GM23248 (cell line): ENCODE data around the gene GREM1. TPM values are rescaled to one million over a fixed set of nuclear protein-coding genes. Genes with fewer than 3 reads are reported as not detected.

Experiments used
- DNase-seq: peaks from one replicate; pipeline ENCODE4 v3.0.0-alpha.2; 2015
- H2AFZ ChIP-seq: fragments of 200-600 bp; sonication (generic); 2 replicates; pipeline ENCODE4 v1.6.1; 2016; ENCODE audit warnings: antibody characterized with exemption
- H3F3A ChIP-seq: fragments of 200-600 bp; sonication (generic); 2 replicates; pipeline ENCODE4 v1.6.1; 2016; ENCODE audit warnings: mild to moderate bottlenecking, antibody characterized with exemption, mixed run types; ENCODE audit not compliant: insufficient read depth
- H3K27ac ChIP-seq: fragments of 200-600 bp; sonication (generic); 2 replicates; pipeline ENCODE4 v1.5.1; 2016; ENCODE audit warnings: mild to moderate bottlenecking
- H3K27me3 ChIP-seq: fragments of 200-600 bp; sonication (generic); replicated peaks from 2 replicates; pipeline ENCODE4 v1.6.1; 2016; ENCODE audit warnings: mild to moderate bottlenecking; ENCODE audit not compliant: insufficient read depth
- H3K36me3 ChIP-seq: fragments of 200-600 bp; sonication (generic); 2 replicates; pipeline ENCODE4 v1.6.1; 2016; ENCODE audit warnings: low read depth, mild to moderate bottlenecking
- H3K4me1 ChIP-seq: fragments of 200-600 bp; sonication (generic); 2 replicates; pipeline ENCODE4 v1.6.1; 2016; ENCODE audit warnings: mild to moderate bottlenecking; ENCODE audit not compliant: insufficient read depth
- H3K4me2 ChIP-seq: fragments of 200-600 bp; sonication (generic); one replicate; pipeline ENCODE4 v1.6.1; 2016; ENCODE audit warnings: mild to moderate bottlenecking; ENCODE audit not compliant: unreplicated experiment
- H3K4me3 ChIP-seq: fragments of 200-600 bp; sonication (generic); 2 replicates; pipeline ENCODE4 v1.5.1; 2016; ENCODE audit warnings: mild to moderate bottlenecking
- H3K79me2 ChIP-seq: fragments of 200-600 bp; sonication (generic); 2 replicates; pipeline ENCODE4 v1.6.1; 2016; ENCODE audit warnings: mild to moderate bottlenecking; ENCODE audit not compliant: insufficient read depth
- H3K9ac ChIP-seq: fragments of 200-600 bp; sonication (generic); 2 replicates; pipeline ENCODE4 v1.6.1; 2016; ENCODE audit warnings: mild to moderate bottlenecking
- H3K9me2 ChIP-seq: fragments of 200-600 bp; sonication (generic); 2 replicates; pipeline ENCODE4 v1.6.1; 2016; ENCODE audit warnings: mixed run types, mild to moderate bottlenecking, moderate library complexity; ENCODE audit not compliant: insufficient read depth
- H3K9me3 ChIP-seq: fragments of 200-600 bp; sonication (generic); one replicate; pipeline ENCODE4 v1.6.1; 2017; ENCODE audit warnings: low read depth
- H4K20me1 ChIP-seq: fragments of 200-600 bp; sonication (generic); 2 replicates; pipeline ENCODE4 v1.6.0; 2016; ENCODE audit not compliant: insufficient read depth
- EZH2 ChIP-seq: fragments of 200-600 bp; sonication (generic); IDR thresholded peaks from 2 replicates; pipeline ENCODE4 v1.6.1; 2018; ENCODE audit warnings: antibody characterized with exemption, mild to moderate bottlenecking; ENCODE audit not compliant: insufficient read depth, poor library complexity, severe bottlenecking
- EZH2phosphoT487 ChIP-seq: fragments of 200-600 bp; sonication (generic); IDR thresholded peaks from 2 replicates; pipeline ENCODE4 v1.6.1; 2018; ENCODE audit warnings: antibody characterized with exemption, moderate library complexity, mild to moderate bottlenecking, low read depth; ENCODE audit not compliant: insufficient read depth
- WGBS, 2 experiments: methylation state at CpG; one replicate each; pipeline ENCODE4 v1.1.6; 2015 to 2017; ENCODE audit warnings: low lambda C conversion rate in 2 of 2, low coverage in 1 of 2; ENCODE audit errors: missing lambda C conversion rate in 2 of 2; 5-methylcytosine and 5-hydroxymethylcytosine counted together
- in situ Hi-C: fragments of 300-500 bp; cut with MboI; formaldehyde crosslinking; loops from 2 replicates; pipeline ENCODE4 v1.15.0; 2020
- polyA plus RNA-seq: library from polyadenylated mRNA; unstranded; fragments of >200 nt; fragmentation: Nextera tagmentation; extraction: Ambion mirVana; gene quantifications from 2 replicates; pipeline ENCODE4 v1.2.1, GENCODE V29; 2016
- total RNA-seq: library from RNA; depleted of rRNA; stranded (reverse); fragments of >200 nt; shearing (Covaris generic); gene quantifications from 2 replicates; pipeline ENCODE4 v1.2.3, GENCODE V29; 2014; rRNA removed

GREM1 gene
- total RNA-seq = 935 and 1,005 TPM in 2 replicates
- polyA plus RNA-seq = 575 and 584 TPM in 2 replicates

GRCh38 chr15:32717426-32718226 is at the start of gene GREM1:
Gene GREM1 (plus strand): TSS chr15:32718004. CDS start chr15:32730691, 12,687 bp downstream.
- Histone ChIP-seq H3K9ac (peak within 1 kb of the TSS; percentile 96), H3F3A (peaks cover 68% of the 10 kb centered on the region), H3K27me3 (no peaks in the 10 kb centered on the region), H3K4me1 (peaks cover 36% of the 10 kb centered on the region), H2AFZ (peak within 1 kb of the TSS; percentile 54), H3K4me3 (peak within 1 kb of the TSS; percentile 93), H3K36me3 (peaks cover 21% of the 10 kb centered on the region; the same call in 1 of the 2 replicates), H3K79me2 (peaks cover 48% of the 10 kb centered on the region), H4K20me1 (no peaks in the 10 kb centered on the region), H3K27ac (peak within 1 kb of the TSS; percentile 84), H3K9me2 (no peaks in the 10 kb centered on the region), H3K9me3 (no peaks in the 10 kb centered on the region), H3K4me2 (peak within 1 kb of the TSS; percentile 90)
- WGBS, 2 experiments = 1 to 2% methylated on average over 54 to 94 of the region's 99 CpGs
- TF ChIP-seq EZH2phosphoT487 (no peak), EZH2 (no peak)
- DNase-seq = peak; percentile 84
- in situ Hi-C loops = loop anchor here (5.0 kb wide), 1 partner anchor 45 kb away; no protein-coding TSS in a partner anchor

- H3F3A ChIP-seq = peaks cover 41% of the 10 kb centered on the region
- no peaks in the 10 kb centered on the region for H3K9me2 ChIP-seq
- 91 to 96% methylated on average over 2 of the region's 2 CpGs for WGBS, 2 experiments
- H4K20me1 ChIP-seq = no peaks in the 10 kb centered on the region
- TF ChIP-seq EZH2phosphoT487 = no peak
- no peak for TF ChIP-seq EZH2
- in situ Hi-C loops = loop anchor here (25.0 kb wide), 1 partner anchor 168 kb away; no protein-coding TSS in a partner anchor
- H3K36me3 ChIP-seq = no peaks in the 10 kb centered on the region
- H3K79me2 ChIP-seq = peaks cover 5% of the 10 kb centered on the region; the same call in 1 of the 2 replicates
- peak overlapping the region; percentile 85; the same call in 1 of the 2 replicates for H3K9ac ChIP-seq
- no peak overlapping the region for H2AFZ ChIP-seq
- H3K9me3 ChIP-seq = no peaks in the 10 kb centered on the region
- DNase-seq = peak; percentile 44
- peaks cover 58% of the 10 kb centered on the region for H3K4me1 ChIP-seq
- peak overlapping the region; percentile 95 for H3K27ac ChIP-seq
- H3K27me3 ChIP-seq = no peaks in the 10 kb centered on the region
- no peak overlapping the region for H3K4me3 ChIP-seq
- peak overlapping the region; percentile 84 for H3K4me2 ChIP-seq
Measured at GRCh38 chr15:32668942-32669341, 48.9 kb upstream of the GREM1 start.

GRCh38 chr15:32669896-32670611 is 47.8 kb upstream of the GREM1 start:
- no peak for TF ChIP-seq EZH2
- TF ChIP-seq EZH2phosphoT487 = no peak
- Histone ChIP-seq H3K4me1 (peaks cover 48% of the 10 kb centered on the region), H3K4me2 (peak overlapping the region; percentile 84), H3K9me3 (no peaks in the 10 kb centered on the region), H3K36me3 (no peaks in the 10 kb centered on the region), H3K9ac (peak overlapping the region; percentile 85), H3K27me3 (no peaks in the 10 kb centered on the region), H4K20me1 (no peaks in the 10 kb centered on the region), H3K79me2 (0 out of 2 replicates have a peak, but pooled peaks cover 5% of the 10 kb centered on the region), H2AFZ (0 out of 2 replicates have a peak overlapping the region, but pooled peaks have one; percentile 13), H3K9me2 (no peaks in the 10 kb centered on the region), H3F3A (peaks cover 50% of the 10 kb centered on the region), H3K4me3 (peak overlapping the region; percentile 61), H3K27ac (peak overlapping the region; percentile 95)
- peak; percentile 91 for DNase-seq
- in situ Hi-C loops = loop anchor here (5.0 to 25.0 kb wide), 2 partner anchors 47 to 167 kb away; partner anchors contain the start of gene GREM1
- 0 to 3% methylated on average over 5 of the region's 5 CpGs for WGBS, 2 experiments

- peak overlapping the region; percentile 61 for H3K4me3 ChIP-seq
- H3K9me2 ChIP-seq = no peaks in the 10 kb centered on the region
- TF ChIP-seq EZH2phosphoT487 (no peak), EZH2 (no peak)
- H3K9ac ChIP-seq = peak overlapping the region; percentile 85
- in situ Hi-C loops = loop anchor here (5.0 to 25.0 kb wide), 2 partner anchors 47 to 167 kb away; partner anchors contain the start of gene GREM1
- WGBS, 2 experiments = 18 to 19% methylated on average over 3 of the region's 3 CpGs
- peaks cover 43% of the 10 kb centered on the region for H3K4me1 ChIP-seq
- H3K36me3 ChIP-seq = no peaks in the 10 kb centered on the region
- peak; percentile 46 for DNase-seq
- H3K27me3 ChIP-seq = no peaks in the 10 kb centered on the region
- H3K27ac ChIP-seq = peak overlapping the region; percentile 95
- 0 out of 2 replicates have a peak, but pooled peaks cover 5% of the 10 kb centered on the region for H3K79me2 ChIP-seq
- H3K9me3 ChIP-seq = no peaks in the 10 kb centered on the region
- H3K4me2 ChIP-seq = peak overlapping the region; percentile 84
- no peaks in the 10 kb centered on the region for H4K20me1 ChIP-seq
- H2AFZ ChIP-seq = no peak overlapping the region
- H3F3A ChIP-seq = peaks cover 52% of the 10 kb centered on the region
Measured at GRCh38 chr15:32670623-32671022, 47.2 kb upstream of the GREM1 start.
